AML-193 (cell line): ENCODE results near the gene SYT7.

Experiments used
- DNase-seq, 2 experiments: peaks; one replicate each; lab custom pipeline; 2025; lab: John Stamatoyannopoulos, UW

The SYT7 gene

DNA sequence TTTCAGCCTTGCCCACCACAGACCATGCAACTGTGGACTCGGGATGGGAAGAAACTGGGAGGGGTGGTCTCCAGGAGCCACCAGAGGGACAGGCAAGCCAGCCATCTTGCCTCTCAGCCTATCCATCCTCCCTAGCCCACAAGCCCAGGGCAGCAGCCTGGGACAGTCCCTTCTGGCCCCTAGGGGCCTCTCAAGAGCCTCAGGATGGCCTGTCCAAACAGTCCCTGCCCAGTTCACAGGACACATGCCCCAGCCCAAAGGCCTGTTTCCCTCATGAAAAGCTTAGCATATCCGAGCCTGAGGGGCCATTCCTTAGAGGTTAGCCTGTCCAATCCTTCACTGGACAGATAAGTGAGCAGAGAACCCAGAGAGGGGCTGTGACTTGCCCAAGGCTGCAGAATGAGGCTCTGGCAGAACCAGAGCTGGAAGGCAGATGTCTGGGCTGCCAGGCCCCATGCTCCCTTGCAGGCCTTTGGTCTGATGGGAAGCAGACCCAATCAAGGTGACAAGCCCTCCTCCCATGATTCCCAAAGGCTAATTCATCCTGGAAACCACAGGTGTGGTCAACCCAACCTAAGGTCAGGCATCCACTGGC lies 44.1 kb downstream of the SYT7 start:
- DNase-seq = no peak

DNA sequence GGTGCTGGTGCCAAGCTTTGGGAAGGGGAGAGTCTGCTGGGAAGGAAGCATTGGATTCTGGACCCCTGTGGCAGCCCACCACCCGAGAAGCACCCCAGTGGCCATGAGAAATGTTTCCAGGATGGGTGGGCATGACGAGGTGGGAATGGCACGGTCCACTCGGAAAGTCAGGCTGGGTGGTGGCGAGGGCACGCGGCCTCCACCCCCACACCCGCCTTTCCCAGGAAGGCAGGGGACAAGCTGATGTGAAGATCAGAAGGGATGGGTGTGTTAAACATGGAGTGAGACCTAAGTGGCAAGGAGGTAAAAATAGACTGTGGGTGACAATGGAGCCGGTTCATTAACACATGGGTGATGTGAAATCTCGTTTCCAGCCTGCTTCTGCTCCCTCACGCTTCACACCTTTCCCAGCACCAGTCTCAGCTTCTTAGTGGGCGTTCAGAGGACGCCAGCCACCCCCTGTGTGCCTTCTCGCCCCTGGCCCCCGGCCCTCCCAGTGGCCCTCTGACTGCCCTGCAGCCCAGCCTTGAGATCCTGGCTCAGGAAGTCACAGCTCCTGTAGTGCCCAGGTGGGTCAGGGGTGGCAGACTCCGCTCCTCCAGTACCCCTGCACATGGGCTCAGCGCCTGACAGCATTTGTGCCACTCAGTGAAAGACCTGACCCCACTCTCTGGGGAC lies 44.7 kb downstream of the SYT7 start:
- no peak for DNase-seq

DNA sequence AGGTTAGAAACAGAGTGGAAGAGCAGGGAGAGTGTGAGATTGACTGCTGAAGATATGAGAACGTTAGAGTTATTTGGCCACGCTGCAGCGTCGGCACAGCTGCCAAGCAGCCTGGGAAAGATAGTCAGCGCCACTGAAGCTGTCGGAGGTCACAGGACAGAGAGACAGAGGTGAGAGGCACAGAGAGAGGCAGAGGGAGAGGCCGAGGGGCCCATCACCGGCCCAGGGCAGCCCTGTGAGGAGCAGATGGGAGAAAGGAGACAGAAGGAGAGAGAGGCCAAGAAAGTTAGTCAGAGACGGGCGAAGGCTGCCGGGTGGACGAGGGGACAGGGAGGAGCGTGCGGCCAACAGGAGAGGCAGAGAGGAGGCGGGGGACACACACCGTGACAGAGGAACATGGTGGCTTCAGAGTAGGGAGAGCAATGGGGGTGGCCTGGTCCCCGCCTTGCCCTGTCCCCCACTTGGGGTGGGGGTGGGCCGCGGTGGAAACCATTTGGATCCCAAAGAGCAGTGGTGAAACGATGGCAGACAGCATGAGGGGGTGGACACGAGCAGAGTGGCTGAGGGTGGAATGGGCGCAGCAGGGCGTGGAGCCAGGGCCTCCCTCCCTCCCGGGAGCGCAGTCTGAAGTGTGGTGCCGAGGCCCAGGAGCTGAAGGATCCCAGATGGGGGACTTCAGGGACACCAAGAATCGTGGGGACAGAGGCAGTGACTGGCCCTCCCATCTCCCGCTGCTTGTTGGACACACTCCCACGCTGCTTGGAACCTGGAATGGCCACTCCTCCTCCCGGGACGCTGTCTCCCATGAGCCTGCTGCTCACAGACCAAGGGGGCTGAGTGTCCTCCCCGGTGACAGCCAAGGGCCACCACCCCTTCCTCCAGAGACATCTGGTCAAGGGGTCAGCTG lies 45.7 kb downstream of the SYT7 start:
- no peak for DNase-seq

DNA sequence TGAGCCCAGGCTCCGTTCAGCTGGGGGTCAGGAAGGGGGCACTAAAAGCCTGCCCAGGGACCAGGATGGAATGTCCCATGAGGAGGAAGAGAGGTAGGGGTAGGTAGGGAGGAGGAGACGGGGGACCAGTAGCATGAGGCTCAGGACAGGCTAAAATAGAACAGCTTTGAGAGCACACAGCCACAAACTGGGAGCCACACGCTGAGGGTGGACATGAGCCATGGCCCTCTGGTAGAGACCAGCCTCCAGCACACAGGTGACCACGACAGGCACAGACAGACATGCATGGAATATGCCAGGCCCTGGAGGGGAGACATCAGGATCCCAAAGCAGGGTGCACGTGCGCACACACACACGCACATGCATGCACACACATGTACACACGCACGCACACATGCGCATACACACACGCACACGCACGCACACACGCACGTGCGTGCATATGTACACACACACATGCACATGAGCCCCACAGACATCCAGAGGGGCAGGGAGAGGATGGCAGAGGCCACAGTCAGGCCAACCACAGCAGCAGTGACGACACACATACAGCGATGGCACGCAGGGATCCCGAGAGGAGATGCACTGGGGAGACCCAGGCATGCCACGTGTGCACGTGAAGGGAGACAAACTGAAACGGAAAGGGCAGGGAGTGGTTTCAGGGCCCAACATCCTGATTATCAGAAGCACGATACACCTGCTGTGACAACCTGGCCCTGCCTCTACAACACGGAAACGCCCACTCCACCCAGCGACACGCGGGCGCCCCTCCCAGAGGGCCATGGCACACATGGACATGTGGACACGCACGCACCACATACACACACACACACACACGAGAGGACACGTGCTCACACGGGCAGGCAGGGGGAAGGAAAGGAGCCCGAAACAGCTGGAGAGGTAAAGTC lies 46.6 kb downstream of the SYT7 start:
- no peak for DNase-seq

DNA sequence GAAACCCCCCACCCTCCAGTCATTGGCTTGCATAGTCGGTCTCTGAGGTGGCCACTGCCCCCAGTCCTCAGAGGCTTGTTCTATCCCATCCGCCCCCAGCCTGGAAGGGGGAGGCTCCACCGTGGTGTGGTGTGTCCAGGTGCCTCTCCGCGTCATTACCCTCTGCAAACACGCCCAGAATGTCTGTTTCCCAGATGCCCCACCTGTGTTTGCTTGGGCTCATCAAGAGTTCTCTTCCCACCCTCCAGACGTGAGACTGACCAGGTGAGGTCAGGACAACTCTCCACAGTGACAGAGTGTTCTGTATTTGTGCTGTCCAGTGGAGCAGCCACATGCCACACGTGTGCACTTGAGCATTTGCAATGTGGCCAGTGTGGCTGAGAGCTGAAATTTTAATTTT lies 47.5 kb downstream of the SYT7 start:
- DNase-seq = no peak

DNA sequence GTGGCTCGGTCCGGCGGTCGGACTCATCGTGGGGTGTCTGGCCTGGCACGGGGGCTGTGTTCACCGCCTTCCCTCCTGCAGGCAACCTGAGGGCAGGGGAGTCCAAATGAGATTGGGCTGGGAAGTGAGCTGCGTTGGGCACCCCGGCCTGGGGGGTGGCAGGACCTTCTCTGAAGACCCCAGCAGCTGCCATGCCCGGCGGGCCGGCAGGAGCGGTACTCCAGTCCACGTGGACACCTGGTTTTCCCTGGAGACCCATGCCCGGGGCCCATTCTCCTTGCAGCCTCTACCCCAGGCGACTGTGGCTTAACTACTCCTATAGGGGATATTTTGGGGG lies 47.9 kb downstream of the SYT7 start:
- DNase-seq = no peak

DNA sequence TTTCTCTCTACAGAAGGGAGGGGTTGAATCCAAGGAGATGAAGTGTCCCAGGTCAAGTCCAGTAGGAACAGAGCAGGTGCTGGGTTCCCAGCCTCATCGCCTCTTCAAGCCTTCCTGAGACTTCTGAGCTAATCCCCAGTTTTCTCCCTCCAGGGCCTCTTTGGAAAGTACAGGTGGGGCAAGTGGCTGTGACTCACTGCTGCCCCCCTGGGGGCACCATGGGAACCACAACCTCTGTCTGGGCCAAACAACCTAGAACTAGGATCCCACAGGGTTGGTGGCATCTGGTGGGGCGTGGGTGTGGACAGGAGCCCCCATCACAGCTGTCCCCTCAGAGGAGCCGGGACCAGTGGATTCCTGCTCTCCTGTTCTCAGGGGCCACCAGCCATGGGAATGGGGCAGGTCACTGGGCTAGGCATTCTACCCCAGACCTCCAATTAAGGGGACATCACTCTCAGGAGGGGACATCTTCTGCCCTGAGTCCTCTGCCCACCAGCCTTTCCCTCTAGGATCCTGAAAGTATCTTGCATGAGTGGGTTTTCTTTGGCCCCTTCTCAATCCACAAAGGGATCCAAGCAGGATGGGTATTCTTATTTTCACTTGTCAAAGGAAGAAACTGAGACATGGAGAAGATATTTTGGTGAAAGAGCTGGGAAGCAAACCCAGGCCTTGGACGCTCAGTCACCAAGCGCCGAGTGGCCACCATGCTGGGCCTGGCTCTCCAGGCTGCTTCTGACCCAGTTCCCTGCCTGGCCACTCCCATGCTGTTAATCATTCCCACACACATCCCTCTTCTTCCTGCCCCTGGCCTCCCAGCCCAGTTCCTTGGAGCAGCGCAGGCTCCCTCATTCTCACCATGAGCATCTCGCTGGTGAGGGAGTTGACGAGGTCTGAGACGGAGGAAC lies 48.5 kb downstream of the SYT7 start:
- DNase-seq = peak; percentile 3 to 22

DNA sequence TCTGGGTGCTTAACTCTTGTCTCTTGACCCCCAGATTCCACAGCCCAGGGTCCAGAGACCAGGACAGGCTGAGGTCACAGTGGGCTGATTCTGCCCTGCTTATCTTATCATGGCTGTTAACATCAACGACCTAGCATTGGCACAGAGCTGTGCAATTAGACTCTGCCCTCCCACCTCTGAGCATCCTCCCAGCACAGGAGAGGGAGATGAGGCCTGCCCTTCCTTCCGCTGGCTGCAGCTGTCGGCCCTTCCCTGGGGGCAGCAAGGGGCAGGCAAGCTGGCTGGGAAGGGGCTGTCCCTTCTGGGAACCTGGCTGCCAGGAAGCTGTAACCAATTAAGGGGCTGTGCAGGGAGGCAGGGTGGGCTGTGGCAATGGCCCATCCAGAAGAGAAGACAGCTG lies 49.8 kb downstream of the SYT7 start:
- no peak for DNase-seq

DNA sequence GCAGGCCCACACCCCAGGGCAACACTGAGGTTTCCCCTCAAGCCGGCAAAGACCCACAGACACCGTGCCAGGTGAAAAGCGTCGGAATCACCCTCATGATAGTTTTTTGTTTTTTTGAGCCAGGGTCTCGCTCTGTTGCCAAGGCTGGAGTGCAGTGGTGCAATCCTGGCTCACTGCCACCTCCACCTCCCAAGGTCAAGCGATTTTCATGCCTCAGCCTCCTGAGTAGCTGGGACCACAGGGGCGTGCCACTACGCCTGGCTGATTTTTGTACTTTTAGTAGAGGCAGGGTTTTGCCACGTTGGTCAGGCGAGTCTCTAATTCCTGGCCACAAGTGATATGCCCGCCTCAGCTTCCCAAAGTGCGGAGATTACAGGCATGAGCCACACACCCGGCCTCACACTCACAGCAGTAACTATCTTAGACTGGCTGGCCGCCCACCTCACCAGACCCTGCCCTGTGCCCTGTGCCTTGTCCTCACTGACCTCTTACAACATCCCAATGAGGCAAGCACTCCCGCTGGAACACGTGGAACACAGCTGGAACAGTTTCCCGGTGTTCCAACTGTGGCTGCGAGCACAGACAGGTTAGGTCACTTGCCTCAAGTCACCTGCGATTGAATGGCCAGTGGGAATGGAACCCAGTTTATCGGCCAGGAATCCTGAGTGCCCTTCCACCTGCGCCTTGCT lies 51.2 kb downstream of the SYT7 start:
- no peak for DNase-seq

DNA sequence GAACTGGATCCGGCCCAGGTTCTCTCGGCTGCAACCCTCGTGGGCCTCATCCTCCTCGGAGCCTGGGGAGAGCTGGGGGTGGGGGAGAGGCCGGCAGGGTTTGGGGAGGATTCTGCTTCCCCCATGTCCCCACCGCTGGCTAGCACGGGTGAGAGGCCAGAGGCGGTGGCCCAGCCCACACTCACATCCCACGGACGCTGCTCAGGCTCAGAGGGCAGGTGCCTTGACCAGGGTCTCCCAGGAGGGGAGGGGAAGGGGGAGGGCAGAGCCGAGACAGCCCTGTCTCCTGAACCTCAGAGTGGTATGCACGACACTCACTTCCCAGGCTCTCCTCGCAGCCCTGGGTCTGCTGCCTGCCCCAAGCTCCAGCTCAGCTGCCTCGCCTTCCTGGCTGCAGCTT lies 52.8 kb downstream of the SYT7 start:
- no peak for DNase-seq

DNA sequence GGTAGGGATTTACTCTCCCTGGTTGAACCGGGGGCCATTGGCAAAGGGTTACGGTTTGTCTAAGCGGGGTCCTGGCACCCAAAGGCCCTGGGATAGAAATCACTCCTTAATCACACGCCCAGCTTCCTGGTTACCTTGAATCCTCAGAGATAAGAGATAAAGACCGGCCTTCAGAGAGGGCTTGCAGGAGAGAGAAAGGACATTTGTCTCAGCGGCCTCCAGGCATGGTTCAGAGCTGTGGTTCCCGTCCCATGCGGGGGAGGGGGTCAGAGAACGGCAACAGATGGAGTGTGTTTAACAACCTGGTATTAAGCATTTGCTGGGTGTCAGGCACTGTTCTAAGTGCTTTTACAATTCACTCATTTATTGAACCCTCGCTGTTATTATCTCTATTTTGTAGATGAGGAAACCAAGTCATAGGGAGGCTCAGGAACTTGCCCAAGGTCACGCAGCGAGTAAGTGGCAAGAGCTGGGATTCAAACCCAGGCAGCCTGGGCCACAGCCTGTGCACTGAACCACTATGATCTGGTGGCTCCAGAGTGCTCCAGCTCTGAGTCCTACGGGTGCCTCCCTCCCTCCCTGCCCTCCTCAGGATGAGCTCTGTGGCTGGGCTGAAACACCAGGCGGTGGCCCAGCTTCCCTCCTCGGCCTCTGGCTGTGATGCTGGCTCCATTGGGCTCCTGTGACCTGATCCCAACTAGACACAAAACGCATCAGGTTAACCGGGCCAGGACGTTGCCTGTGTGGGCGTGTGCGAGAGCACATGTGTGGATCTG lies 53.7 kb downstream of the SYT7 start:
- no peak for DNase-seq

DNA sequence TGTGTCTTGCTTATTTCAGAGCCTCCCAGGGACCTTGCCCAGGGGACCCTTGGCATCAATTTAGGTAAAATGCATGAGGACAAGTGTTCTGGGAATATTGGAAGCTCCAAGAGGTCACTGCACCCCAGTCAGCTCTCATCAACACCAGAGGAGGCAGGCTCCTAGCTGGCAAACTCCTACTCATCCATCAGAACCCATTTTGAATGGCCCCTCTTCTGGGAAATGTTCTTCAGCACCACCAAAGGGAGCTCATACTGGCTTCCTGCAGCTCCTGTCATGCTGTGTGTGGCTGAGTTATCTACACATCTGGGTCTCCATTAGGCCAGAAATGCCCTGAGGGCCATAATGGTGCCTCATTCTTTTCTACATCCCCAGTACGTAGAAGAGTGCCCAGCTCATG lies 54.6 kb downstream of the SYT7 start:
- DNase-seq = no peak

DNA sequence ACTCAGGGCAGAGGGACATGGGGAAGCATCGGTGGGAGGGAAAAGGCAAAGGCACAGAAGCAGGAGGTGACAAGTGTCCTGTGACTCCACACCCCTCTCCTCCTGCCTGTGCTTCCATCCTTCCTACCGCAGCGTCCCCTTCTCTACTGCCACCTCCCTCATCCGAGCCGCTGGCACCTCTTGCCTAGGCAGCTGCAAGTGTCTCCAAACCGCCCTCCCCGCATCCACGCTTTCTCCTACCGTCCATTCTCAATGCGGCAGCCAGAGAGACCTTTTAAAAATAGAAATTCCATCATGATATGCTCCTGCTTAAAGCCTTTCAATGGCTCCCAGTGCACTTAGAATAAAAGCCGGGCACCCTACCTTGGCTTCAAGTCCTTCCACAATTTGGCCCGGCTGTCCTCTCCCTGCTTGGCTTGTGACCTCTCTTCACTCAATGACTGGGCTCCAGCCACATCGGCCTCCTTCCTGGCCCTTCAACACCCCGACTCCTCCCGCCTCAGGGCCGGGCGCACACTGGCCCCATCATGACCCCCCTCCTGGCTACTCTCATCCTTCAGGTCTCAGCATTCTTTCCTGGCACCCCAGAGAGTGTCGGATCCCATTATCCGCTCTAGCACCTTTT lies 55.8 kb downstream of the SYT7 start:
- DNase-seq = no peak

DNA sequence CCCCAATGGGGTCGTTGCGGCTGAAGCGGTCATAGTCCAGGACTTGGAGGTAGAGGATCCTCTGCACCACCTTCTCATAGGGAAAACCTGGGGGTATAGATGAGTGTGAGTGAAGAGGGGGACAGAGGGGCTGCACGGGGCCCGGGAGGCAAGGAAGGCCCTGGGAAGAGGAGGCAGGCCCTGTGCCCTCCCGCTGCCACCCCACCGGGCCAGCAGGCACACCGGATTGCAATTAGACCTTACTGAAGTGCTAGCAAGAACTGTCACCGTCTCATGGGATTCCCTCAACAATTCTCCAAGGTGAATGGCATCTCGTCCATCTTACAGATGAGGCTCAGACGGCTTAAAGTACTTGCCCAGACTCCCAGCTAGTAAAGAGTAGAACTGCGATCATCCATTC lies 56.4 kb downstream of the SYT7 start:
- DNase-seq = no peak

DNA sequence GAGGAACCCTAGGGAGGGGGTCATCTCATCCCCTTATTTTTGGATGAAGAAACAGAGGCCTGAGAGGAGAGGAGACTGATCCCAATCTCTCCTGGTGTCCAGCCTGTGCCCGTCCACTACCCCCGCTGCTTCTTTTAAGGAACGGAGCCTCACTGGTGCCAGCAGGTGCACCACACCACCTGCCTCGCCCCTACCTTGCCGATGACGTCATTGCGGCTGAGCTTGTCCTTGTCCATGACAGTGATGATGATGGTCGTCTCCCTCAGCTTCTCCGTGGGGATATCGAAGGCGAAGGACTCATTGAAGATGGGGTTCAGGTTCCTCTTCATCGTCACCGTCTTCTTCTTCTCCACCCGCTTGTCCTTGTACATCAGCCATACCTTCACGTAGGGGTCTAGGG lies 58.0 kb downstream of the SYT7 start:
- DNase-seq = no peak

DNA sequence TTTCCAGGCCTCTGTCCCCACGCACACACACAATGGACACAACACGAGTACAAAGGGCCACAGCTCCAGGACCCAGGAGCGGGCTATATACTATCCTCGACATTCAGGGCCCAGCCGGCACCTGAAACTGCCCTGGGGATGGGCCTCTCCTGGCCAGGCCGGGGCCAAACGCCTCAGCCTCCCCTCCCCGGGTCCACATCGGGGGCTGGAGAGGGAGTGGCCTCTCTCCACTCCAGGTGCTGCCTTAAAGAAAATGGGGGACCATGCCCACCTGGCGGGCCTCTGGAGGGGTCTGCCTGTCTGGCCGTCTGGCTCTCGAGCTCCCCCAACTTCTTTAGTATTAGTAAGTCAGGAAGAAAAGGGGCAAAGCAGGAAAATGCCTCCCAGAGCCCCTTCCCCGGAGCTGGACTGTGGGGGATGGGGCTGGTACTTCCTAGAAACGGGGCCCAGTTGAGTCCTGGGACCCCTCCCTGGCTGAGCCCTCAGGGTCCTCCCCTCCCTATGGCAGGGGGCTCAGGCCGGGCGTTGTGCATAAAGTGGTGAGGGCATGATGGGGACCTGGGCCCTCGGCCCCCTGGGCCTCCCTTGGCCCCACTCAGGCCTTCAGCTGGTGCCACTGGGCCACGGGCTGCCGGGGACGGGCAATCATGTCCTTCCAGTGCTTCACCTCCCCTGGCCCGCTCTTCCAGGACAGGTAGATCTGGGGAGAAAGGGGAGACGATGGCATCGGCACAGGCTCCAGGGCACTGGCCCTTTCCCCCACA lies 62.7 kb downstream of the SYT7 start:
- no peak for DNase-seq

DNA sequence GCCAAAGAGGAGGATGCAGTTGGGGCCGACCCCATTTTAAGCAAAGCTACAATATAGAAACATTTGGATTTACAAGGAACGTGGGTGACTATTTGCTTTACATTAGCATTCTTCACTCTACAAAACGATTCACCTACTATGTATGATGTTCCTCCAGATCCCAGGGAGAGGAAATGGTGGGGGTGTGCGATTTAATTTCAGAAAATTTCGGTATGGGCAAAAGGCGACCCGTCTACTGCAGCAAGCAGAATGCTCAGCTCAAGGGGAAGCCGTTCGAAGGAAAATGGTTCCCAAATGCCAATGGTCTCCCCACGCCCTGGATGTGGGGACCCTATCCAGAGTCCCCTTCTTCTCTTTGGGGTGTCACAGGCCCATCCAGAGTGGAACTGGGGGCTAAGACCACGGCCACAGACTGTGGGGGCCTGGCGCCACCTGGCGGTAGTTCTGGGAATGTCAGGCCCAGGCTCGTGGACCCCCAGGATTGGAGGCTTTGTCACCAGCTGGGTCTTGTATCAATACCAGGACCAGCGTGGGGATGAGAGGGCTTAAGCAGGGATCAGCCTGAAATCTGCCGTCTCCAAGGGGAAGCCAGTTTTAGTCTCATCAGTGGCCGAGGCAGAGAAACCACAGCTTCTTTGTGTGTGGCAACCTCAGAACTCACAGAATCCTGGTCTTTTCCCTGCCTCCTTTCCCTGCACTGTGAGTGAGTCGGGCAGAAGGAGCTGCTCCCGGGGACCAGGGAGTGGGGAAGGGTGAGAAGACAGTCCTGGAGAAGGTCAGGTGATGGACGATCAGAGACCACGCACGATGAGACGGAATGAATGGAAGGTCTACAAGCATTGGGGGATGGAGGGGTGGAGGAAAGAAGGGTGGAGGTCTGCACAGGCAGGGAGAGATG lies 64.0 kb downstream of the SYT7 start:
- no peak for DNase-seq

DNA sequence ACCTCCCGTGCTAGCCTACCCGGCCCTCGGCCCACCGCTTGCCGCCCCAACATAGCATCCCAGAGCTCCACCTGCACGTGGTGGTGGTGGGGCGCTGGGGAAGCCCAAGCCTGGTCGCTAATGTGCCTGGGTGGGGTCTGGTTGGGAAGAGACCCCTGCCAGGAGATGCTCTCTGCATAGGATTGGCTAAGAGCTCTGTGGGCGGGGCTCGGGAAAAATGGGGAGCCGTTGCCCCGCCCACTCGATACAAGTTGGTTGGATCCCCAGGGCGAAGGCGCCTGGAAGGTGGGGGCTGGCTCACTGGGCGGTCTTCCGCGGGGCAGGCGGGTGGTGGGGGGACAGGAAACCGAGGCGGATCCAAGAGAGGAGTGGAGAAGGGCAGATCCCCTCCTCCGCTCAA lies 64.7 kb downstream of the SYT7 start:
- no peak for DNase-seq
